Astrocyte (in vitro differentiated cells and primary cell): ENCODE data around the gene RNF14.

ENCODE experiments used
- CTCF ChIP-seq: IDR thresholded peaks from 2 replicates; pipeline ENCODE4 v1.5.1; 2011; ENCODE audit warnings: low read depth, mild to moderate bottlenecking, inconsistent platforms, low read length, moderate library complexity; ENCODE audit not compliant: insufficient read depth
- EZH2 ChIP-seq: IDR thresholded peaks from 2 replicates; pipeline ENCODE4 v1.6.1; 2012; ENCODE audit warnings: mild to moderate bottlenecking, low read length, inconsistent platforms; ENCODE audit not compliant: insufficient read depth

- TF ChIP-seq CTCF (no peak), EZH2 (no peak)
Measured at GRCh38 chr5:142025637-142026036, 56.7 kb downstream of the RNF14 start.
